ENCODE measurements around the gene C1orf232.

C1orf232 gene

GRCh38 chr1:26122988-26123973, 45.5 kb downstream of the C1orf232 start:
- no peak for DNase-seq

GRCh38 chr1:26121854-26122773, 46.6 kb downstream of the C1orf232 start:
- DNase-seq = no peak

GRCh38 chr1:26119892-26120608, 48.7 kb downstream of the C1orf232 start:
- no peak for DNase-seq

- no peak for DNase-seq
Measured at GRCh38 chr1:26114165-26114927, 54.4 kb downstream of the C1orf232 start.

Measured in femur (tissue), 1 donor.